DOHH2 (cell line): ENCODE results near the gene COX7C.

Experiments
- CTCF ChIP-seq: fragments of 200-600 bp; sonication (generic); IDR thresholded peaks from one replicate; pipeline ENCODE4 v1.5.1; 2014; ENCODE audit warnings: antibody characterized with exemption, mild to moderate bottlenecking, low read depth, low read length; ENCODE audit not compliant: poor library complexity, severe bottlenecking
- EZH2phosphoT487 ChIP-seq: fragments of 200-600 bp; sonication (generic); IDR thresholded peaks from 2 replicates; pipeline ENCODE4 v1.6.1; 2017; ENCODE audit warnings: borderline replicate concordance, mild to moderate bottlenecking, antibody characterized with exemption, low read length, moderate library complexity, mixed read lengths

GRCh38 chr5:86631165-86631564 lies 13.4 kb downstream of the COX7C start:
- TF ChIP-seq CTCF (no peak), EZH2phosphoT487 (no peak)
